Measurements from ENCODE around the gene SLC10A2.

The SLC10A2 gene

DNA sequence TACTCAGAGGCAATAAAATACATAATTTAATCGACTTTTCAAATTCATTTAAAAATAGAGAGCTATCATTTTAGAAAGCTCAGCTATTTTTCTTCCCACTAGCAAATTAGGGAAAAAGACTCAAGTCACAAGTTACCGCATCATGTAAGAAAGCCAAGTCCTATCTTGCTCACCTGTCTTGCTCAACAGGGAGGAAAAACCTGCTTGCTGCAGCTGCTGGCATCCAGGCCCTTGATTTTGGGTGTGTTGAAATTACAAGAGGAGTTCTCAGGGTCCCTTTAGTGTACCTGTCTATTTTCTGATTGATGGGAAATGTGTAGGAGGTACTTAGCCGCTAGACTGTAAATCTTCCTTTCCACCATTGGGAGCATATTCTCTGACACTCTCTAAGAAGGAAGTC lies 22.2 kb downstream of the SLC10A2 start:
- no peak for DNase-seq

DNA sequence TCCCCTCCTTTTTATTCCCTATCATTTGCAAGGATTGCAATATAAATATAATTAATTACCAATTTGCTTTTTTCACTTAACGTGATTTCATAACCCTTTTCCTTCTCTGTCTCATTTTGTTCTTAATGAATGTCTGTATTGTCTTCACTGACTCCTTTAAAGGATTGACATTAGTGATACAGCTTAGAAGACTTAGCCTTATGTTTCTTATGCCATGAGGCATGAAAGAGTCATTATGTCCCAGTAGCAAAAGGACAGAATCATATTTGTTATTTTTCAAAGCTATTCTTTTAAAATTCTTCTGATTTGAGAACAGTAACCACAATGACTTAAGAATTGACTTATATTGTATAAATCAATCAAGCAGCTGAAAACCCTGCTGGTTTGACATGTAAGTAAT lies 26.2 kb downstream of the SLC10A2 start:
- DNase-seq, result no peak

DNA sequence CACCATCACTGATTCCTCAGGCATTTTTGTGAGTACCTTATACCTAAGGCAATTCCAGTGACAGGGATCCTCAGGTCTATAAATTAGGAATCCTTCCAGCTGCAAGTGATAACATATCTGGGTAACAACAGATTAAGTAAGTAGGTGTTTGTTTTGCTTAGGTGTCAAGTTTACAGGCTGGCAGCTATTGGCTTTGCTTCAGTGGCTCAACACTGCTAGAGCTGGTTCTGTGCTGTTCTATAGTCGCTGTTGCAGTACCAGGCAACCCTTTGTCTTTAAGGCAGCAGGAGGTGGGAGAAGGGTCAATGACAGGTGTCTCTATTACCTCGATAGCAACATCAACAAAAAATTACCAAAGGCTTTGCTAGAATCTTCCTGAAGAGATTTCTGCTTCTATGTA lies 27.0 kb downstream of the SLC10A2 start:
- no peak for DNase-seq

DNA sequence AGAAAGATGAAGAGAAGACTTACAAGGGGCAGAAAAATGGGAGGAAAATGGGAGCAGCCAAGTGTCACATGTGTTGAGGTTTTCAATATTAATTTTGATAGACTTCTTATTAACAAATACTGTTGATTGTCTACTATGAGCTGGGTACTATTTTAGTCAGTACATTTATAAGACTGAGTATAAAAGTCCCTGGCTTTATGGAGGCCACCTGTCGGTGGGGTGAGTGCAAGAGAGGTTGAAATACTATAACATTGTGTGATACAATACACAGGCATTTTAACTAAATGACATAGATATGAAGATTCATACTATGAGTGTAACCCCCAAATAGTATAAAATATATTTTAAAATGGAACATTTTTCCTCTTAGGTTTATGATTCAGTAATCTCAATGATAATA lies 29.9 kb downstream of the SLC10A2 start:
- no peak for DNase-seq

DNA sequence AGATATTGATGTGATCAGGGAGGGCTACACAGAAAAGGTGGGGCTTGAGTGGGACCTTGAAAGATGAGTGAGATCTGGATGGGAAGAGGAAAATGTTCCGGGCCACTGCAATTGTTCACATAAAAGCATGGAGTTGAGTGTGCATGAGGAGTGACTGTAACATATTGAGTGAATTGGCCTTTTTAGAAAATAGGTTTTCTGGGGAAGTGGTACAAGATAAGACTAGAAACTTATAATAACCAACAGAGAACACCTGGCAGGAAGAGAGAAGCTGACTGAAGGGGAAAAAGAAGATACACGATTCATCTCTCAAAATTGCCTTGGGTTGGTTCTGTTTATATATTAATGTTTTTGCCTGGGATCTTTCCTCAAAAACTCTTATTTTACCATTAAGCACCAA lies 32.2 kb downstream of the SLC10A2 start:
- no peak for DNase-seq

DNA sequence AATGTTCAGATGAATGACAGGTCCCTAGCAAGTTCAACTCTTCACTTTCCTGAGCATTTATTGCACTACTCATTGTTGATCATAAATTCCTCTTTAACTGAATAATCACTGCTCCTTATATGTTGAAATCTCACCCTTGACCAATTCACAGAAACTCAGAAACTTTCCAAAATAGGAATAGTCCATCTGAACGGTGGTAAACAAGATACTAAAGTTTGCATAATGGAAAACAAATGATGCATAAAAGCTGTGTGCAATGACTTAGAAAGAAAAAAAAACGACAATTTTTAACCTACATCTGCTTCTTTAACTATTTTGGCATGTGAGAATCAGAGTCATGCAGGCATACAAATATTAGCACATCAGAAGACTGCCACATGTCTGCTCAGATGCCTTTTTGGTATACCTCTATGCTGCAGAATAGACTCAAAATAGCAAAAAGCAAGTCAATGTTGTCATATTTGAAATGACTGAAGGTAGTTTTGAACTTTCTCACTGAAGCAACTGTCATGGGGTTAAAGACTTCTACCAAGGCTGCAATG lies 34.8 kb downstream of the SLC10A2 start:
- no peak for DNase-seq

DNA sequence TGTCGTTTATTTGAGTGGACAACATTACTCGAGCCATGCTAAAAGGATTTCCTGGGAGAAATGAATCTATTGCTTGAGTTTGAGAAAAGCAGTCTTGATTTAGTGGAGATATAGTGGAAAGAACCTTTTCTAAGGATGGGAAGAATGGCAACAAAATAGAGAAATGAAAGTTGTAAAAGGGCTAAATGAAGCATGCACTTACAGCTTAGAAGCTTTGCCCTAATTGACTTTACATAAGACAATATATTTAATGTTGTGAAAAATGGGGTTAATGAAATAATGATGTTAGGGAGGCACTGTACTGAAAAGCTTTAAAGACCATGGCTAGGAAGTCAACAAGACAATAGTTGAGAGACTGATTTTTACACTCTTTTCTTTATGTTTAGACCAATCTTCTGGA lies 35.4 kb downstream of the SLC10A2 start:
- no peak for DNase-seq

DNA sequence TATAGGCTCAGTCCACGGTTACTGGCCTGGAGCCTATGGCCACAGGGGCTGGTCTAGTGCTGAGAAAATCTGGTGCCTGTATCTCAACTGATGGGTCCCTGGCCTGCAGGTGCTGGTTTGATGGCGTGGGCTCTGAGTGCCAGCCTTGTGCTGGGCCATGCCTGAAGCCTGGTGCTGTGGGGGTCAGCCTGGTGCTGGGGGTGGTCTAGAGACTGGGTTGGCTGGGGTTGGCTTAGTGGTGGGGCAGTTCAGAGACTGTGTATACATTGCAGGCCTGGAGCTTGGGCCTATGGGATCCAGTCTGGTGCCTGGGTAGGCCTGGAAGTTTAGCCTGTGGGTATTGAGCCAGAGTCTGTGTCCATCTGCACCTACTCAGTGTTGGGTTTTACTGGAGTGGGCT lies 36.4 kb downstream of the SLC10A2 start:
- DNase-seq, result no peak

DNA sequence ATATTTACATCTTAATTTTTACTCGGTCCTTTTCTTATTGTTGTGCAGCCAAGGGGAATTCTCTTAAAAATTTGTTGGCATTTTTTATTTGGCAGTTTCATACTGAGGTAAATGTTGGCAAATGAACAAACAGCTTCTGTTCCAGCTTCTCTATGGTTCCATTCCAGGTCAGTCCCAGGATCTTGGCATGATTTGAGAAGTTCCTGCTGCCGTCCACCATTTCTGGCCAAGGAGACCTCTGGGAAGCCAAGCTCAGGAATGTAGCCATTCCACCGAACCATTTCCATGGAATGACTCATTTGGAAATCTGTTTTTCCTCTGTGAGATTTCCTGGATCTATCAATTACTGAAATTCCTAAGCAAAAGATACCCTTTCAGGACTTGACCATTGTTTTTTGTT lies 43.9 kb downstream of the SLC10A2 start:
- no peak for DNase-seq

DNA sequence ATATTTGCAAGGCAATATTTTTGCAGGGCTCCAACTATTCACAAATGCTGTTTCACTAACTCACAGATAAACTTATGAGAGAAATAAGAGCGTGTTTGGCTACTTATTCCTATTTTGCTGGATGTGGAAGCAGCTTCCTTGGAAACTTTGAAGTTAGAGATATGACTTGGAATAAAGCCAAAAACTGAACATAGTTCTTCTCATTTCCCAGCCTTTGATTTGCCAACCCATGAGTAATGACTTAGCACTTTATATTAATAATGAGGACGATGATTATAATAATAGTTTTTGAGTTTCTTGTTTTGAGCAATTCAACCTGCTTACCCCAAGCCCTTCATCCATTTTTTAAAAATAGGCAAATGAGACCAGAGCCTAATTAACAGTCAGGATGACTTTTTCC lies 47.7 kb downstream of the SLC10A2 start:
- DNase-seq, result no peak

DNA sequence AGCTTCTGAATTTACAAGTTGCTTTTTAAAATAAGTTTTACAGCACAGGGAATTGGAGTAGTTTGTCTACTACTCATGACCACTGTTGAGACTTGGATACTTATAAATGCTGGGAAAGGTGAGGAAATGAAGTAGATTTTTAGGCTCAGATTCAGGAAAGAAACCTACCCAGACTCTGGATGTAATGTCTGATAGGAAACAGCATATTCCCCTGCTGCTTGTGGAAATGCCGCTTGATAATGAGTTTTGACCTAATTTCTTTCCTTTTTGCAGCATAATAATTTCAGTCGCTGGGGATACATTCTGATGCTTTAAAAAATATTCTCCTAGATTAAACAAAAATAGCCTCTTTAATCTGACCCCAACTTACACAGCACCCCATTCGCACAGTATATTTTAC lies 53.6 kb downstream of the SLC10A2 start:
- DNase-seq, result no peak

DNA sequence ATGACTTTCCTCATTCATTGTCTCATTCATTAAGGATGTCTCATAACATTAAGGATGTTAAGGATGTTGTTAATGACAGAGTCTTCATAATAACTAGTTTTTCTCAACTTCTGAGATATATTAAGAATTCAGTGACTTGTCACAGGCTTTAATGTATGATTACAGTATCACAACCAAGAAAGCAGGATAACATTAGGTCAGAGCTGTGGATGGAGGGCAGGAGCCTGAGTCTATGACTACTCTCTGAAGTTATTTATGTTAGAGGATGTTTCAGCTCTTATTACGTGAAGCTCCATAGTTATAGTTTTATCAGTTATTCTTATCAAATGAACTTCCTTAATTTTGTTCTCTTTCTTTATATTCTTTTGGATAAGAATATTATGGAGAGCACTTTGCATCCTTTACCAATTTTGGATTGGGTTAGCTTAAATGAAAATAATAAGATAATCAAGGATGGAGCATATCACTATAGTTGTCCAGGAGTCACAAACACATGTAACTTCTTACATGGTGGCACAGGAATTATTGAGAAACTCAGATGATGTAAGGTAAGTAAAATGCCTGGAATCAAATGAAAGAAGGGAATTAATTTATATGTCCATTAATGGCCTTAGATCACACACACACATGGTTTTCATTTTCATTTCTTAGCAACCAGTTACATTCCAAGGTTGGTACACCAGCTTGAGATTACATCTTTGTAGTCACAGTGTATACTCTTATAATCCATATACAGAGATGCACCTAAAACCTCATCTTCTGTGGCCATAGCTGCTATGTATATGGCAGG lies 57.0 kb downstream of the SLC10A2 start:
- DNase-seq, result no peak

DNA sequence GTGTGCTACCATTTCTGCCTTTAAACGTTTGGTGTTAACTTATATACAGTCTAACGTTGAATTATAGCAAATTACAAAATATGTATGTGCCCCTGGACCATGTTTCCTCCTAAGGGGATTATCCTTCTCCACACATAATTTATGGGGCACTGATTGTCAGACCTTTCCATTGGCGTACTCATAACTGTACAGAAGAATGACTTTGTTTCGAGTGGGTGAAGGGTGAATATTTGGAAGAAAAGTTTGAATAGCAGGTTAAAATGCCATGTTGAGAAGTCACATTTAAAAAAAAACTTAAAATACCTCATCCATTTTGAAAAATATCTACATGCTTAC lies 58.8 kb downstream of the SLC10A2 start:
- DNase-seq, result no peak

DNA sequence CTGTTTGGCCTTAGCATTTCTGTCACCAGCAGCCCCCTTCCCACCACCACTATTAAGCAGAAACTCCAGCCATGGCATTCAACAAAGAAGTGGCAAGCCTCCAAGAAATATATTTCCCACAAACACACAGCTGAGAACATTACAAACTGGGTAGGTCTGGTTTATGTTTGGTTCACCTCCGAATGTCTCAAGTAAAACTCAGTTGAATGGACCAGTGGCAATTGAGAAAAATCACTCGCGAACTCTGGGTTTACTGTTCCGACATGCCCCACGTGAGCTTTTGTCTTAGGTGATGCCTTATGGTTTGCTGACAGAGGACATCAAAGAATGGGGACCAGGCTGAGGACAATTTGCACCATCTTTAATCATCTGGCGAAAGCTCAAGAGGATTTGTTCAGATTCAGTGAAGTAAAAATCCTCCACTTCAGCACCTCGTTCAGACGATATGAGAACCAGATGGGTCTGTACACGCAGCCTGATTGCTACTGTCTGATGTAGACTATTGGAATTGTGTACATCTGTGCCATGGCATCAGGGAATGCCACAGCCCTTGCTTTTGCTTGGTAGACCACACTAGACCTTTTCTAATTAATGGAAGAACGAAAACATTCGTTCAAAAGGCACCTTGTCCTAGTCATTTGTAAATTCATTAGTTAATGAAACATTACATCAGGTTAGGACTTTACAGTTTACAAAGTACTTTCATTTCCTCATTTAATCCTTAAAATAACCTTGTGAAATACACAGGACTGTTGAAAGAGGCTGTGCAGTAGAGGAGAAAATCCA lies 59.4 kb downstream of the SLC10A2 start:
- no peak for DNase-seq

DNA sequence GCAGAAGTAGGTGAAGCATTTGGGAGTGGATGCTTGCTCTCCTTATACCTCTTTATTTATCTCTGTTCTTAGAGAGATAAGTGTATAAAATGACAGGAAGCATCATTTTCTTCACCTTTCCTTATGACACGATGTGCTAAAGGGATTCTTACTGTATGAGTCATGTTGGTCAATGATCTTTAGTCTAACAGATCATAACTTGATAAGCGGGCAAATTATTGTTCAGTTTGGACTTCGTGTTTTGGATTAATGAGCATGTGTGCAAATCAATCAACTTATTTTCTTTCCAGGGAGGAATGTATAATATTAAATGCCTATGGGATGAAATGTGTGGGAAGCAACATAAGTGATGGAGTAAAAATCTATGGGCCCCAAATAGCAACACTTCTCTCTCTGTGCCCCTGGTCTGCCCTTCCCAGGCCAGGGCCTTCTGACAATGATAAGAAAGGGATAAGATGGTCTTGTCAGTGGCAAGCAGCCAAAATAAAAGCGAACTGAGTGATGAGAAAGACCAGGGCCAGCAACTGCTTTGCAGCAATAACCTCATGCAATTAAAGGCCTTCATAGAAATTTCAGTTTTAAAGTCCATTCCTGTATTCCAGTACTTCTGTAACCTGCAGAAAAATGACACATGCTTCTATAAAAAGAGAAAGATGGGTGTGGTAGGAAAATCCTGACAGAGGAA lies 61.4 kb downstream of the SLC10A2 start:
- DNase-seq, result no peak

DNA sequence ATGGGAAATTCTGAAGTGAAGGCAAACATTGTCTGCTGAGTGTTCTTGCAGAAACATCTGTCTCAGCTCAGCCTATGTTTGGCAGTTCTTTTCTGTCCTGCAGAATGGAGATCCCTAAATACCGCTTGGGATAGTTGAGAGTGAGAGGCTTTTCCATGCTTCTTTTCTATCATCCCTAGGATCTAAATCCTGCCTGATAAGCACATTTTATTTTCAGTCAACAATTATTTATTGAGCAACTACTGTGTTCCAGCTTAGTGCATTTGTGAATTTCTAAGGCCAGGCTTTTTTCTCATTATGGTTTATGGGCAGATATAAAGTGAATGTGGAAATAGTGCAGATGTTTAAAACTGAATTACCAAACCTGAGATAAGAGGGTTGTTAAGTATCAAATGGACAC lies 62.6 kb downstream of the SLC10A2 start:
- DNase-seq, result no peak

DNA sequence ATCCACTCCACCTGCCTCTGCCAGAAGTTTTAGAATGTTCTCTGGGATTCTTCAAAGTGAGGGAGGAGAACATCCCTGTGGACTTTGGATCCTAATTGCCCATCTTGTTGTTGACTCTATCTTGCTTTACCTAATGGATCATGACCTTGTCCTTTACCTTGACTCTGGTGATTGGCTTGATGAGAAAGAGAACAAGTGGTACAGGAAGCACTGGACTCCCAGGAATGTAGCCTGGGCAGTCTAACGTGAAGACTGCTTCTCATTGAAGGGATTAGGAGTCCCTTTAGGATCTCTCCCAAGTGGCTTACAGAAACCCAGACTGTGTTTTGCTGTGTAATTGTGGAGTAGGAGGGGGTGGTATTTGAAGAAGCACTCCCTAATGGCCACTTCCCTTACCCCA lies 63.9 kb downstream of the SLC10A2 start:
- no peak for DNase-seq

DNA sequence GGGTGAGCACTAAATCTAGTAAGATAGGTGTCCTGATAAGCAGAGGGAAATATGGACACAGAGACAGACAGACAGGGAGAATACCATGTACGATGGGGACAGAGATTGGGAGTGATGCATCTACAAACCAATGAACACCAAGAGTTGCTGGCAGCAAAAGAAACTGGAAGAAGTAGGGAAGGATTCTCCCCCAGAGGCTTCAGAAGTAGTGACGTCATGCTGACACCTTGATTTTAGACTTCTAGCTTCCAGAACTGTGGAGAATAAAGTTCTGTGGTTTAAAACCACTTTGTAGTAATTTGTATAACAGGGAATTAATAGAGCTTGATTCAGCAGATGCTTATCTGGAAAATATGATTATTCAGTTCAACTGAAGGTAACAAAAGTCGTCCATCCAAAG lies 66.1 kb downstream of the SLC10A2 start:
- no peak for DNase-seq

DNA sequence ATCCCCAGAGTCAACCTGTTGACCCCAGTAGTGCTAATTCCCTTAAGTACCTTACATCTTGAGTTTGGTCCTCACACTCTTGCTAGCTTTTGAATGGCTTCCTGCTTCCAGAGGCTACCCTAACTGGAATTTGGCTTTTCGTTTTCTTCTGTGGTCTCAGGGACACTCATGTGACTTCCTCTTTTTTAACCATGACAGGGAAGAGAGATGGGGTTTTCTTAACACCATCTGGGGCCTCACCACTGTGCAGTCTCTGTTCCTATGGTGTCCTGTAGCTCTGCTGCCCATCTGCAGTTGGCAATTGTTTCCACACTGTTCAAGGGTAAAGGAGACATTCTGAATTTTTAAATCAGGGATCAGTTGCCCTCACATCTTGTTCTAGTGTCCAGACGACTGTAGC lies 66.7 kb downstream of the SLC10A2 start:
- no peak for DNase-seq
